Activated T-cell treated with anti-CD3 and anti-CD28 coated beads for 4 hours (primary cell): Measurements from ENCODE around the gene MYO7B.
"Not testable (repeated sequence)": the region's sequence is repeated elsewhere in the genome, so short reads cannot be mapped to it uniquely, and the experiment has no call there.

Experiments
- DNase-seq: peaks from one replicate; pipeline ENCODE4 v3.0.0-alpha.2; 2020

The MYO7B gene

GRCh38 chr2:127524198-127524834, 11.2 kb upstream of the MYO7B start:
- not testable (repeated sequence) for DNase-seq

- DNase-seq, result no peak
These were observed 9.8 kb upstream of the MYO7B start for GRCh38 chr2:127525691-127526131.

GRCh38 chr2:127526132-127527000, 9.1 kb upstream of the MYO7B start, which contains the start of gene IWS1:
TSS of gene IWS1 (minus strand) at chr2:127526489. CDS start at chr2:127526208, 281 bp downstream.
- DNase-seq, result peak; percentile 83

GRCh38 chr2:127527001-127527804, 8.3 kb upstream of the MYO7B start:
- DNase-seq, result no peak

- no peak for DNase-seq
These were observed 7.0 kb upstream of the MYO7B start for GRCh38 chr2:127528487-127528886.

- DNase-seq, result not testable (repeated sequence)
These were observed 6.1 kb upstream of the MYO7B start for GRCh38 chr2:127529416-127529815.

GRCh38 chr2:127530245-127531140, 5.0 kb upstream of the MYO7B start:
- DNase-seq, result no peak

GRCh38 chr2:127531221-127531648, 4.2 kb upstream of the MYO7B start:
- no peak for DNase-seq

GRCh38 chr2:127532296-127532695, 3.2 kb upstream of the MYO7B start:
- DNase-seq, result no peak

- no peak for DNase-seq
These were observed 435 bp downstream of the MYO7B start for GRCh38 chr2:127535918-127536317.

GRCh38 chr2:127536707-127537541, 1.4 kb downstream of the MYO7B start:
- DNase-seq, result no peak

- no peak for DNase-seq
These were observed 2.2 kb downstream of the MYO7B start for GRCh38 chr2:127537644-127538043.

- DNase-seq, result no peak
These were observed 6.3 kb downstream of the MYO7B start for GRCh38 chr2:127541809-127542208.

GRCh38 chr2:127542231-127542630, 6.7 kb downstream of the MYO7B start:
- no peak for DNase-seq

GRCh38 chr2:127543013-127543501, 7.6 kb downstream of the MYO7B start:
- DNase-seq, result not testable (repeated sequence)

- no peak for DNase-seq
These were observed 9.7 kb downstream of the MYO7B start for GRCh38 chr2:127545189-127545588.

- DNase-seq, result no peak
These were observed 10.3 kb downstream of the MYO7B start for GRCh38 chr2:127545796-127546195.

- no peak for DNase-seq
These were observed 11.3 kb downstream of the MYO7B start for GRCh38 chr2:127546797-127547196.

- no peak for DNase-seq
These were observed 15.9 kb downstream of the MYO7B start for GRCh38 chr2:127551221-127551930.

- no peak for DNase-seq
These were observed 16.9 kb downstream of the MYO7B start for GRCh38 chr2:127552336-127552735.
